ENCODE measurements around the gene ST3GAL5.
"Not testable (repeated sequence)": the region's sequence is repeated elsewhere in the genome, so short reads cannot be mapped to it uniquely, and the experiment has no call there.

Gene ST3GAL5

GRCh38 chr2:85902496-85902895 lies 13.7 kb upstream of the ST3GAL5 start:
- peaks cover 0 to 5% of the 10 kb centered on the region in 2 donors for H3K4me1 ChIP-seq (ENCODE audit: control insufficient read depth in 1 of 2, insufficient read depth in 2 of 2, low read length in 2 of 2)
- no peak overlapping the region for H3K27ac ChIP-seq (ENCODE audit: low read length)
- no peaks in the 10 kb centered on the region for H3K27me3 ChIP-seq (ENCODE audit: low read depth, low read length)
- no peaks in the 10 kb centered on the region for H3K9me3 ChIP-seq (ENCODE audit: control insufficient read depth in 1 of 2, low read length in 2 of 2)
- no peak overlapping the region for H3K4me3 ChIP-seq (ENCODE audit: low read depth in 1 of 2, low read length in 2 of 2)
- no peaks in the 10 kb centered on the region for H3K36me3 ChIP-seq (ENCODE audit: control insufficient read depth in 1 of 2, insufficient read depth in 2 of 2, low read length in 2 of 2)

GRCh38 chr2:85901155-85901554 lies 12.4 kb upstream of the ST3GAL5 start:
- H3K4me3 ChIP-seq (ENCODE audit: low read depth in 1 of 2, low read length in 2 of 2): no peak overlapping the region
- no peaks in the 10 kb centered on the region for H3K9me3 ChIP-seq (ENCODE audit: control insufficient read depth in 1 of 2, low read length in 2 of 2)
- no peak overlapping the region for H3K27ac ChIP-seq (ENCODE audit: low read length)
- H3K36me3 ChIP-seq (ENCODE audit: control insufficient read depth in 1 of 2, insufficient read depth in 2 of 2, low read length in 2 of 2): no peaks in the 10 kb centered on the region
- H3K4me1 ChIP-seq (ENCODE audit: control insufficient read depth in 1 of 2, insufficient read depth in 2 of 2, low read length in 2 of 2): peaks cover 0 to 5% of the 10 kb centered on the region in 2 donors
- H3K27me3 ChIP-seq (ENCODE audit: low read depth, low read length): no peaks in the 10 kb centered on the region

- Histone ChIP-seq H3K27ac (ENCODE audit: low read length) (no peak overlapping the region), H3K9me3 (ENCODE audit: control insufficient read depth in 1 of 2, low read length in 2 of 2) (no peaks in the 10 kb centered on the region)
Observed at GRCh38 chr2:85900366-85900765, 11.6 kb upstream of the ST3GAL5 start.

GRCh38 chr2:85899849-85900248 lies 11.1 kb upstream of the ST3GAL5 start:
- no peak overlapping the region for H3K27ac ChIP-seq (ENCODE audit: low read length)
- H3K4me3 ChIP-seq (ENCODE audit: low read depth in 1 of 2, low read length in 2 of 2): no peak overlapping the region
- no peaks in the 10 kb centered on the region for H3K27me3 ChIP-seq (ENCODE audit: low read depth, low read length)
- no peaks in the 10 kb centered on the region for H3K9me3 ChIP-seq (ENCODE audit: control insufficient read depth in 1 of 2, low read length in 2 of 2)
- H3K4me1 ChIP-seq (ENCODE audit: control insufficient read depth in 1 of 2, insufficient read depth in 2 of 2, low read length in 2 of 2): peaks cover 0 to under 1% of the 10 kb centered on the region in 2 donors
- no peaks in the 10 kb centered on the region for H3K36me3 ChIP-seq (ENCODE audit: control insufficient read depth in 1 of 2, insufficient read depth in 2 of 2, low read length in 2 of 2)

More at GRCh38 chr2:85900366-85900765, 11.6 kb upstream of the ST3GAL5 start:
- H3K4me3 ChIP-seq (ENCODE audit: low read depth in 1 of 2, low read length in 2 of 2): no peak overlapping the region
- H3K27me3 ChIP-seq (ENCODE audit: low read depth, low read length): no peaks in the 10 kb centered on the region
- H3K4me1 ChIP-seq (ENCODE audit: control insufficient read depth in 1 of 2, insufficient read depth in 2 of 2, low read length in 2 of 2): peaks cover 0 to 5% of the 10 kb centered on the region in 2 donors
- H3K36me3 ChIP-seq (ENCODE audit: control insufficient read depth in 1 of 2, insufficient read depth in 2 of 2, low read length in 2 of 2): no peaks in the 10 kb centered on the region

GRCh38 chr2:85899284-85899683 lies 10.5 kb upstream of the ST3GAL5 start:
- H3K27ac ChIP-seq (ENCODE audit: low read length): no peak overlapping the region
- H3K36me3 ChIP-seq (ENCODE audit: control insufficient read depth in 1 of 2, insufficient read depth in 2 of 2, low read length in 2 of 2): no peaks in the 10 kb centered on the region
- no peaks in the 10 kb centered on the region for H3K4me1 ChIP-seq (ENCODE audit: control insufficient read depth in 1 of 2, insufficient read depth in 2 of 2, low read length in 2 of 2)
- H3K4me3 ChIP-seq (ENCODE audit: low read depth in 1 of 2, low read length in 2 of 2): no peak overlapping the region
- H3K27me3 ChIP-seq (ENCODE audit: low read depth, low read length): no peaks in the 10 kb centered on the region
- no peaks in the 10 kb centered on the region for H3K9me3 ChIP-seq (ENCODE audit: control insufficient read depth in 1 of 2, low read length in 2 of 2)

GRCh38 chr2:85898881-85899280 lies 10.1 kb upstream of the ST3GAL5 start:
- Histone ChIP-seq H3K27ac (ENCODE audit: low read length) (no peak overlapping the region), H3K4me1 (ENCODE audit: control insufficient read depth in 1 of 2, insufficient read depth in 2 of 2, low read length in 2 of 2) (no peaks in the 10 kb centered on the region), H3K27me3 (ENCODE audit: low read depth, low read length) (no peaks in the 10 kb centered on the region), H3K9me3 (ENCODE audit: control insufficient read depth in 1 of 2, low read length in 2 of 2) (no peaks in the 10 kb centered on the region), H3K36me3 (ENCODE audit: control insufficient read depth in 1 of 2, insufficient read depth in 2 of 2, low read length in 2 of 2) (no peaks in the 10 kb centered on the region), H3K4me3 (ENCODE audit: low read depth in 1 of 2, low read length in 2 of 2) (no peak overlapping the region)

- not testable (repeated sequence) for H3K9me3 ChIP-seq (ENCODE audit: control insufficient read depth in 1 of 2, low read length in 2 of 2); H3K27ac ChIP-seq (ENCODE audit: low read length); H3K36me3 ChIP-seq (ENCODE audit: control insufficient read depth in 1 of 2, insufficient read depth in 2 of 2, low read length in 2 of 2); H3K4me1 ChIP-seq (ENCODE audit: control insufficient read depth in 1 of 2, insufficient read depth in 2 of 2, low read length in 2 of 2); H3K27me3 ChIP-seq (ENCODE audit: low read depth, low read length); H3K4me3 ChIP-seq (ENCODE audit: low read depth in 1 of 2, low read length in 2 of 2)
Observed at GRCh38 chr2:85894554-85895278, 5.9 kb upstream of the ST3GAL5 start.

- Histone ChIP-seq H3K27ac (ENCODE audit: low read length) (no peak overlapping the region), H3K9me3 (ENCODE audit: control insufficient read depth in 1 of 2, low read length in 2 of 2) (no peaks in the 10 kb centered on the region), H3K36me3 (ENCODE audit: control insufficient read depth in 1 of 2, insufficient read depth in 2 of 2, low read length in 2 of 2) (no peaks in the 10 kb centered on the region), H3K4me1 (ENCODE audit: control insufficient read depth in 1 of 2, insufficient read depth in 2 of 2, low read length in 2 of 2) (no peaks in the 10 kb centered on the region), H3K4me3 (ENCODE audit: low read depth in 1 of 2, low read length in 2 of 2) (no peak overlapping the region), H3K27me3 (ENCODE audit: low read depth, low read length) (no peaks in the 10 kb centered on the region)
Observed at GRCh38 chr2:85893428-85894258, 4.9 kb upstream of the ST3GAL5 start.

- Histone ChIP-seq H3K27ac (ENCODE audit: low read length) (no peak overlapping the region), H3K9me3 (ENCODE audit: control insufficient read depth in 1 of 2, low read length in 2 of 2) (no peaks in the 10 kb centered on the region), H3K36me3 (ENCODE audit: control insufficient read depth in 1 of 2, insufficient read depth in 2 of 2, low read length in 2 of 2) (no peaks in the 10 kb centered on the region), H3K4me3 (ENCODE audit: low read depth in 1 of 2, low read length in 2 of 2) (no peak overlapping the region), H3K27me3 (ENCODE audit: low read depth, low read length) (no peaks in the 10 kb centered on the region), H3K4me1 (ENCODE audit: control insufficient read depth in 1 of 2, insufficient read depth in 2 of 2, low read length in 2 of 2) (peaks cover 0 to 10% of the 10 kb centered on the region in 2 donors)
Observed at GRCh38 chr2:85892216-85892944, 3.6 kb upstream of the ST3GAL5 start.

- Histone ChIP-seq H3K4me1 (ENCODE audit: control insufficient read depth in 1 of 2, insufficient read depth in 2 of 2, low read length in 2 of 2) (peaks cover 0 to 24% of the 10 kb centered on the region in 2 donors), H3K27ac (ENCODE audit: low read length) (peak overlapping the region; percentile 18), H3K36me3 (ENCODE audit: control insufficient read depth in 1 of 2, insufficient read depth in 2 of 2, low read length in 2 of 2) (no peaks in the 10 kb centered on the region), H3K4me3 (ENCODE audit: low read depth in 1 of 2, low read length in 2 of 2) (no peak overlapping the region), H3K27me3 (ENCODE audit: low read depth, low read length) (no peaks in the 10 kb centered on the region), H3K9me3 (ENCODE audit: control insufficient read depth in 1 of 2, low read length in 2 of 2) (no peaks in the 10 kb centered on the region)
Observed at GRCh38 chr2:85890522-85891176, 1.9 kb upstream of the ST3GAL5 start.
